Measurements from ENCODE around the gene CXCR4. TPM values are rescaled to one million over a fixed set of nuclear protein-coding genes. Genes with fewer than 3 reads are reported as not detected.

Gene CXCR4
- polyA plus RNA-seq, 1 of the 3 experiments (the other 2 are of a cell fraction), result 0.48 TPM

DNA sequence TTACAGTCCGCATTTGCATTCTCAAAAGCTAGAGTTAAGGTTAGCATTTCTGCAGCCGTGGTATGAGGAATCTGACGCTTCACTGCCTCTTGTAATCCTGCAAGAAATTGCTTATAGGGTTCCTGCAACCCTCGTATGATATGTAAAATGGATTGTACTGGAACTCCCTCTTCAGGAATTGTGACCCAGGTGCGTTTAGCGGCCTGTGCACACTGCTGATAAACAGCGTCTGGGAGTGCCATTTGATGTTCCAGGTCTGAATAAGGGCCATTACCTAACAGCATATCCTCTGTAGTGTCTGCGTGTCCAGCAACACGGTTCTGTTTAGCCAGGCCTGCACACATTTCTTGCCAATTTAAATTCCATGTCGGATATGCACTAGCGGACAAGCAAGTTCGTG lies 42.5 kb downstream of the CXCR4 start:
- no peaks in the 10 kb centered on the region for H3K27me3 ChIP-seq (ENCODE audit: insufficient read depth)
- H3K79me2 ChIP-seq (ENCODE audit: insufficient read depth), result no peaks in the 10 kb centered on the region
- 44% methylated on average over 12 of the region's 12 CpGs for WGBS (ENCODE audit: low lambda C conversion rate)
- H3K9me2 ChIP-seq, result no peaks in the 10 kb centered on the region
- DNase-seq, result no peak
- H4K20me1 ChIP-seq (ENCODE audit: insufficient read depth), result no peaks in the 10 kb centered on the region
- H3K9ac ChIP-seq, result no peak overlapping the region
- no peaks in the 10 kb centered on the region for H3K36me3 ChIP-seq (replicated peaks in 1 of 2; ENCODE audit: control insufficient read depth in 1 of 2, insufficient read depth in 2 of 2, low read length in 1 of 2)
- CTCF ChIA-PET, result interaction anchor here (1.0 to 1.2 kb wide), 3 partner anchors 8 to 78 kb away, joined by 3 to 8 read pairs (median 3); no protein-coding TSS in a partner anchor
- H3K4me1 ChIP-seq (ENCODE audit: control insufficient read depth in 1 of 2, insufficient read depth in 2 of 2, low read depth in 1 of 2, low read length in 1 of 2), result peaks cover 0 to 3% of the 10 kb centered on the region in 2 experiments; a peak in 1 of 4 replicates
- no peak overlapping the region for H3K27ac ChIP-seq (ENCODE audit: low read depth in 2 of 2, low read length in 1 of 2)
- no peak overlapping the region for H3K4me3 ChIP-seq (ENCODE audit: low read depth in 2 of 2, low read length in 1 of 2)
- H2AFZ ChIP-seq (ENCODE audit: low read depth), result no peak overlapping the region
- H3F3A ChIP-seq (replicated peaks; ENCODE audit: insufficient read depth), result no peaks in the 10 kb centered on the region
- H3K9me3 ChIP-seq, result no peaks in the 10 kb centered on the region
- TF ChIP-seq NFIC (IDR thresholded peaks at IDR 0.05; ENCODE audit: borderline replicate concordance) (no peak), JUND (IDR thresholded peaks at IDR 0.05) (no peak), RXRA (IDR thresholded peaks at IDR 0.05; ENCODE audit: borderline replicate concordance, low read depth) (no peak), RAD21 (IDR thresholded peaks at IDR 0.05; ENCODE audit: low read length) (peak; percentile 46)
- no peak overlapping the region for H3K4me2 ChIP-seq
- POLR2A ChIA-PET, result no interaction called here

DNA sequence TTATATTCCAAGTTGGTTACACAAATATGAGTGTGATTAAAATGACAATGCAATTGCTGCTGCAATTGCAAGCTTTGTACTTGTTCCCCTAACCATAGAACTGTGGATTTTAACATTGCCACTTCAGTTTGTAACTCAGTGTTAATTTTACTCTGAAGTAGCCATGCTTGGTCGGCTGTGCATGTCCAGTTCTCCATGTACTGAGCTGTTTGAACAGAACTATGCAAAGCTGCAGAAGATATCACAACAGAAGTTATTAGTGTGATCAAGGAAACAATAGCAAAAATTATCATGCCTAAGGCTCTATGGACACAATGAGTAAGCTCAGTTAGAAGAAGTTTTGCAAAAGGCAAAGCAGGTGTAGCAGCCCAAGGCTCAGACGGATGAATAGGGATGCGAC lies 45.3 kb downstream of the CXCR4 start:
- Histone ChIP-seq H3K4me2 (no peak overlapping the region), H2AFZ (ENCODE audit: low read depth) (no peak overlapping the region), H3K27me3 (ENCODE audit: insufficient read depth) (no peaks in the 10 kb centered on the region), H3K4me1 (ENCODE audit: control insufficient read depth in 1 of 2, insufficient read depth in 2 of 2, low read depth in 1 of 2, low read length in 1 of 2) (peaks cover 0 to 24% of the 10 kb centered on the region in 2 experiments; a peak in 2 of 4 replicates), H3K27ac (ENCODE audit: low read depth in 2 of 2, low read length in 1 of 2) (peak overlapping the region in 1 of 2 experiments; percentile 67; a peak in 2 of 4 replicates), H3K9me2 (no peaks in the 10 kb centered on the region), H3K9ac (no peak overlapping the region), H3K36me3 (replicated peaks in 1 of 2; ENCODE audit: control insufficient read depth in 1 of 2, insufficient read depth in 2 of 2, low read length in 1 of 2) (no peaks in the 10 kb centered on the region), H3K9me3 (no peaks in the 10 kb centered on the region), H3K79me2 (ENCODE audit: insufficient read depth) (no peaks in the 10 kb centered on the region), H3K4me3 (ENCODE audit: low read depth in 2 of 2, low read length in 1 of 2) (no peak overlapping the region), H4K20me1 (ENCODE audit: insufficient read depth) (no peaks in the 10 kb centered on the region), H3F3A (replicated peaks; ENCODE audit: insufficient read depth) (no peaks in the 10 kb centered on the region)
- ChIA-PET CTCF (interaction anchor here (0.8 kb wide), 1 partner anchor 306 kb away, joined by 3 read pairs; no protein-coding TSS in a partner anchor), POLR2A (no interaction called here)
- WGBS (ENCODE audit: low lambda C conversion rate), result 37% methylated on average over 3 of the region's 3 CpGs
- no peak for DNase-seq
- no peak for TF ChIP-seq RCOR1 (IDR thresholded peaks at IDR 0.05; ENCODE audit: low read length)
- no peak for TF ChIP-seq TAF1 (IDR thresholded peaks at IDR 0.05; ENCODE audit: borderline replicate concordance, low read depth, low read length)
- TF ChIP-seq POLR2AphosphoS5 (IDR thresholded peaks at IDR 0.05; ENCODE audit: low read depth, low read length), result no peak
- TF ChIP-seq CHD2 (IDR thresholded peaks at IDR 0.05; ENCODE audit: low read length, partially characterized antibody), result no peak
- TF ChIP-seq TCF12 (IDR thresholded peaks at IDR 0.05), result no peak
- TF ChIP-seq, protein P1, sequence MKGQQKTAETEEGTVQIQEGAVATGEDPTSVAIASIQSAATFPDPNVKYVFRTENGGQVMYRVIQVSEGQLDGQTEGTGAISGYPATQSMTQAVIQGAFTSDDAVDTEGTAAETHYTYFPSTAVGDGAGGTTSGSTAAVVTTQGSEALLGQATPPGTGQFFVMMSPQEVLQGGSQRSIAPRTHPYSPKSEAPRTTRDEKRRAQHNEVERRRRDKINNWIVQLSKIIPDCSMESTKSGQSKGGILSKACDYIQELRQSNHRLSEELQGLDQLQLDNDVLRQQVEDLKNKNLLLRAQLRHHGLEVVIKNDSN (IDR thresholded peaks at IDR 0.05; ENCODE audit: borderline replicate concordance, low read depth), result no peak
- TF ChIP-seq EP300 (IDR thresholded peaks at IDR 0.05; ENCODE audit: borderline replicate concordance in 1 of 2, low read depth in 1 of 2, low read length in 1 of 2), result no peak
- TF ChIP-seq NRF1 (IDR thresholded peaks at IDR 0.05; ENCODE audit: low read depth, low read length), result no peak
- no peak for TF ChIP-seq YY1 (IDR thresholded peaks at IDR 0.05; ENCODE audit: low read depth)
- no peak for TF ChIP-seq RFX5 (IDR thresholded peaks at IDR 0.05; ENCODE audit: low read length)
- no peak for TF ChIP-seq SIN3A (IDR thresholded peaks at IDR 0.05; ENCODE audit: borderline replicate concordance, low read depth, low read length)
- no peak for TF ChIP-seq FOXM1 (IDR thresholded peaks at IDR 0.05; ENCODE audit: low read depth)
- no peak for TF ChIP-seq GATA2 (CRISPR knock-in tag; IDR thresholded peaks at IDR 0.05)
- no peak for TF ChIP-seq NFIC (IDR thresholded peaks at IDR 0.05; ENCODE audit: borderline replicate concordance)
- TF ChIP-seq, protein P2, sequence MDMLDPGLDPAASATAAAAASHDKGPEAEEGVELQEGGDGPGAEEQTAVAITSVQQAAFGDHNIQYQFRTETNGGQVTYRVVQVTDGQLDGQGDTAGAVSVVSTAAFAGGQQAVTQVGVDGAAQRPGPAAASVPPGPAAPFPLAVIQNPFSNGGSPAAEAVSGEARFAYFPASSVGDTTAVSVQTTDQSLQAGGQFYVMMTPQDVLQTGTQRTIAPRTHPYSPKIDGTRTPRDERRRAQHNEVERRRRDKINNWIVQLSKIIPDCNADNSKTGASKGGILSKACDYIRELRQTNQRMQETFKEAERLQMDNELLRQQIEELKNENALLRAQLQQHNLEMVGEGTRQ (IDR thresholded peaks at IDR 0.05; ENCODE audit: borderline replicate concordance, low read depth, low read length), result no peak
- TF ChIP-seq RXRA (IDR thresholded peaks at IDR 0.05; ENCODE audit: borderline replicate concordance, low read depth), result no peak
- TF ChIP-seq FOXJ3 (CRISPR knock-in tag; IDR thresholded peaks at IDR 0.05), result no peak
- no peak for TF ChIP-seq MXI1 (IDR thresholded peaks at IDR 0.05; ENCODE audit: low read depth, low read length)
- TF ChIP-seq, protein P3, sequence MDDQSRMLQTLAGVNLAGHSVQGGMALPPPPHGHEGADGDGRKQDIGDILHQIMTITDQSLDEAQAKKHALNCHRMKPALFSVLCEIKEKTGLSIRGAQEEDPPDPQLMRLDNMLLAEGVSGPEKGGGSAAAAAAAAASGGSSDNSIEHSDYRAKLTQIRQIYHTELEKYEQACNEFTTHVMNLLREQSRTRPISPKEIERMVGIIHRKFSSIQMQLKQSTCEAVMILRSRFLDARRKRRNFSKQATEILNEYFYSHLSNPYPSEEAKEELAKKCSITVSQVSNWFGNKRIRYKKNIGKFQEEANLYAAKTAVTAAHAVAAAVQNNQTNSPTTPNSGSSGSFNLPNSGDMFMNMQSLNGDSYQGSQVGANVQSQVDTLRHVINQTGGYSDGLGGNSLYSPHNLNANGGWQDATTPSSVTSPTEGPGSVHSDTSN (IDR thresholded peaks at IDR 0.05), result no peak
- TF ChIP-seq, protein P4, sequence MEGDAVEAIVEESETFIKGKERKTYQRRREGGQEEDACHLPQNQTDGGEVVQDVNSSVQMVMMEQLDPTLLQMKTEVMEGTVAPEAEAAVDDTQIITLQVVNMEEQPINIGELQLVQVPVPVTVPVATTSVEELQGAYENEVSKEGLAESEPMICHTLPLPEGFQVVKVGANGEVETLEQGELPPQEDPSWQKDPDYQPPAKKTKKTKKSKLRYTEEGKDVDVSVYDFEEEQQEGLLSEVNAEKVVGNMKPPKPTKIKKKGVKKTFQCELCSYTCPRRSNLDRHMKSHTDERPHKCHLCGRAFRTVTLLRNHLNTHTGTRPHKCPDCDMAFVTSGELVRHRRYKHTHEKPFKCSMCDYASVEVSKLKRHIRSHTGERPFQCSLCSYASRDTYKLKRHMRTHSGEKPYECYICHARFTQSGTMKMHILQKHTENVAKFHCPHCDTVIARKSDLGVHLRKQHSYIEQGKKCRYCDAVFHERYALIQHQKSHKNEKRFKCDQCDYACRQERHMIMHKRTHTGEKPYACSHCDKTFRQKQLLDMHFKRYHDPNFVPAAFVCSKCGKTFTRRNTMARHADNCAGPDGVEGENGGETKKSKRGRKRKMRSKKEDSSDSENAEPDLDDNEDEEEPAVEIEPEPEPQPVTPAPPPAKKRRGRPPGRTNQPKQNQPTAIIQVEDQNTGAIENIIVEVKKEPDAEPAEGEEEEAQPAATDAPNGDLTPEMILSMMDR (IDR thresholded peaks at IDR 0.05), result no peak

Data from SK-N-SH (cell line).